ENCODE data around the gene ATP2B2. TPM values are rescaled to one million over a fixed set of nuclear protein-coding genes. Genes with fewer than 3 reads are reported as not detected.
A peak's percentile ranks its signal among the peaks of the same experiment; 100 is the strongest.

Gene ATP2B2
- total RNA-seq, 2 donors from 2014 or later: not detected

DNA sequence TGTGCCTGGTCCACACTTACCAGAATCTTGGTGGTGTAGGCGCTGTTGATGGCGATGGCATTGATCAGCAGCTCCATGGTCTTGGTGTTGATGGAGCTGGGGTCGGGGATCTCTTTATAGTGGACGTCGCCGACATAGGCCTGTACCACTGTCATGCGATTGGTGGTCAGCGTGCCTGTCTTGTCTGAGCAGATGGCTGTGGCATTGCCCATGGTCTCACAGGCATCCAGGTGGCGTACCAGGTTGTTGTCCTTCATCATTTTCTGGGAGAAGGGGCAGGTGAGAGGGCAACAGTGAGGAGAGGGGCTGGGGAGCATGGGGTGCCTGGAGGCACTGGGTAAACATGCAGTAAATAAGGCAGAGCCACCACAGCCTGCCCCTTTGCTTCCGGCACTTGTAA lies 133.6 kb downstream of the ATP2B2 start:
- H3K27ac Mint-ChIP-seq: no peak overlapping the region
- H3K36me3 Mint-ChIP-seq: peaks cover 0 to 10% of the 10 kb centered on the region in 2 donors
- ATAC-seq (no peak), DNase-seq (ENCODE audit: low spot score in 2 of 2) (no peak)
- peaks cover 0 to 7% of the 10 kb centered on the region in 2 donors for H3K9me3 Mint-ChIP-seq

DNA sequence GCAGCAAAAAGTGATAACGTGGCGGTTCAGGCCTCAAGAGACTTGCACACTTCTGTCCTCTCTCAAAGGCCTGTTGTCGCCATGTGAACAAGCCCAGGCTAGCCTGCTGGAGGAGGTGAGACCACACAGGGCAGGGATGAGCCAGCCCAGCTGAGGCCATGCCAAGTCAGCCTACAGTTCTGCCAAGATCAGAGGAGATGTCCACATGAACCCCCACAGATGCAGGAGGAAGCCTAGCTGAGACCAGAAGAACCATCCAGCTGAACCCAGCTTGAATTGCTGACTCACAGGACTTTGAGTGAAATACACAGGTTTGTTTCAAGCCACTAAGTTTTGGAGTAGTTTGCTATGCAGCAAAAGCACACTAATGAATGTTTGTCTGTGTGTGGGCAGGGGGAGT lies 134.2 kb downstream of the ATP2B2 start:
- Mint-ChIP-seq H3K9me3 (peaks cover 0 to 7% of the 10 kb centered on the region in 2 donors), H3K27ac (no peak overlapping the region), H3K36me3 (peaks cover 0 to 10% of the 10 kb centered on the region in 2 donors)
- no peak for DNase-seq (ENCODE audit: low spot score in 2 of 2)
- no peak for ATAC-seq

DNA sequence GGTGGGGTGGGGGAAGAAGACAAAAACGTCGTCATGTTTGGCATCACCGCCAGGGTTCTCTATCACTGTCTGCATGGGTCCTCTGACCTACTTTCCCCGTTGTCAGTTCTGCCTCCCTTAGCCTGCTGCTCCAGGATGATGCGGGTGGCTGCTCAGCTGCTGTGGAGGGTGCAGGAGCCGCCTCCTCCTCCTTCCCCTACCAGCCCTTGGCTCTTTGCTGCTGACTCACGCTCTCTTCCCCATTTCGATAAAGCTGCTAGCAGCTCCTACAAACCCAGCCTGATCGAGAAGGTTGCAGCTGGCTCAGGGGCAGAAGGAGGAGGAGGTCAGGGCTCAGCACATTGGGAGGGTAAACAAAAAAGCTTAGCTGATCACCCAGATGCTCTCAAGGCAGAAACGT lies 135.0 kb downstream of the ATP2B2 start:
- ATAC-seq (no peak), DNase-seq (ENCODE audit: low spot score in 2 of 2) (no peak)
- H3K27ac Mint-ChIP-seq: no peak overlapping the region
- H3K36me3 Mint-ChIP-seq: peaks cover 0 to 10% of the 10 kb centered on the region in 2 donors
- H3K9me3 Mint-ChIP-seq: peaks cover 3 to 7% of the 10 kb centered on the region in 2 donors

DNA sequence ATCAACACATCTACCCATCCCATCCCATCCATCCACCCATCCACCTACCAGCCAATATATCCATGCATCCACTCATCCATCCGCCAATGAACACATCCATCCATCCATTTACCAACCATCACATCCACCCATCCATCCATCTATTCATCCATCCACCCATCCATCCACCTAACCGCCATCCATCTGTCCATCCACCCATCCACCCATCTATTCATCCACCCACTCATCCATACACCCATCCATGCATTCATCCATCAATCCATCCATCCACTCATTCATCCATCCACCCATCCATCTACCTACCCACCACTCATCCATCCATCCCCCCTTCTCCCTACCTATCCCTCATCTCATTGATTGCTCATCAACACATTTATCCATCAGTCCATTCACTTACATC lies 136.9 kb downstream of the ATP2B2 start:
- Mint-ChIP-seq H3K36me3 (peaks cover 0 to 12% of the 10 kb centered on the region in 2 donors), H3K27ac (no peak overlapping the region), H3K9me3 (peaks cover 6 to 7% of the 10 kb centered on the region in 2 donors)
- DNase-seq (ENCODE audit: low spot score in 2 of 2): no peak
- ATAC-seq: no peak

DNA sequence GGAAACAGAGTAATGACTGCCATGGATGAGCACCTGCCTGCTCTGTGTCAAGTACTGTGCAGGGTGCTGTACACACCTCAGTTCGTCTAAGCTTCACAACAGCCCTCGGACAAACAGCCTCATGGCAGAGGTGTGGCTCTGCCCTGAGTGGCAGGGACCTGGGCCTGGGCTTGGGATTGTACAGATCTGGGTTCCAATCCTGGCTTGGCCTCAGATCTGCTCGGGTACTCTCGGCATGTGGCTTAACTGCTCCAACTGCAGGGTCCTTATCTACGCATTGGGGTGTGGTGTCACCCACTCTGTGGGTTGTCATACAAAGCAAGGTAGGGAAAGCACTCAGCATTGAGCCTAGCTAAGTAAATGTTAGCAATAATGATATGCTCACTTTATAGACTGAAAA lies 137.9 kb downstream of the ATP2B2 start:
- H3K9me3 Mint-ChIP-seq: peaks cover 7 to 10% of the 10 kb centered on the region in 2 donors

DNA sequence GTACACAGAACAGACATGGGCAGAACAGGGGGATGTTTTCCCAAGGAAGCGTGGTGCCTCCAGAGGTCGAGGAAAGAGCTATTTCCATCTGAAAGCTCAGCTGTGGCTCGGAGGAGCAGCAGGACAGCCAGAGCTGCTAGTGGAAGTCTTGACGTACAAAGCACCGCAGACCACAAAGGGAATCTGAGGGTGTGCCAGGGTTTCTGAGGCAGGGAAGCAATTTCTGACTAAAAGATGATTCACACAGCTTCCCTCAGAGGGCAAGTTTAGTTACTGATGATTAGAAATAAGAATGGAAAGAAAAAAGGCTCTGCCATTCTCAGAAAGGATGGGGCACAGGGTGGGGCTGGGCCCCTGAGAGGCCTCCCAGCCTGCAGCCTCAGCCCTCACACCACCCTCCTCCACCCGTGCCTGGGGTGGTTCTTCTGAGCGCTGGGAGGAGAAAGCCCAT lies 138.7 kb downstream of the ATP2B2 start:
- H3K9me3 Mint-ChIP-seq: peaks cover 7 to 10% of the 10 kb centered on the region in 2 donors
- ATAC-seq (peak; percentile 70 to 80), DNase-seq (ENCODE audit: low spot score in 2 of 2) (peak in 1 of 2 donors; percentile 45)
- H3K36me3 Mint-ChIP-seq: peaks cover 0 to 16% of the 10 kb centered on the region in 2 donors
- peak overlapping the region in 1 of 2 donors; percentile 52 for H3K27ac Mint-ChIP-seq

More for the DNA sequence above, 137.9 kb downstream of the ATP2B2 start:
- Mint-ChIP-seq H3K36me3 (peaks cover 0 to 16% of the 10 kb centered on the region in 2 donors), H3K27ac (no peak overlapping the region)
- ATAC-seq: no peak
- no peak for DNase-seq (ENCODE audit: low spot score in 2 of 2)

DNA sequence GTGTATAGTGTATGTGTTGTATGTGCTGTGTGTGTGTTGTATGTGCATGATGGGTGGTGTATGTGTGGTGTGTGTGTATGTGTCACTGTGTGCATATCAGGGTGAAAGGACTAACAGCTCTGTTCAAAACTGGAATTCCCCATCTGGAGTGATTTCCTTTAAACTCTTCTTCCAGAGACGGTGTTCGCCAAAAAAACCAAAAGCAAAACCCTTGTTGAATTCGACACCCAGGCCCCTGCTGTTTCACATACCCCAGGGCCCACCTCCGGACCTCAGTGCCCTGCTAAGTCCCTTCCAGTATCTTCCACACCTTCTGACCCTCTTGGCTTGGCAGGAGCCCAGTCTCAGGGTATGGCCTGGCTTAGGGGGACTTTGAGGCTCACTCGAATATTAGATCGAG lies 139.6 kb downstream of the ATP2B2 start:
- H3K27ac Mint-ChIP-seq: peak overlapping the region in 1 of 2 donors; percentile 56
- peaks cover 7 to 10% of the 10 kb centered on the region in 2 donors for H3K9me3 Mint-ChIP-seq
- H3K36me3 Mint-ChIP-seq: peaks cover 0 to 10% of the 10 kb centered on the region in 2 donors
- no peak for ATAC-seq
- no peak for DNase-seq (ENCODE audit: low spot score in 2 of 2)

DNA sequence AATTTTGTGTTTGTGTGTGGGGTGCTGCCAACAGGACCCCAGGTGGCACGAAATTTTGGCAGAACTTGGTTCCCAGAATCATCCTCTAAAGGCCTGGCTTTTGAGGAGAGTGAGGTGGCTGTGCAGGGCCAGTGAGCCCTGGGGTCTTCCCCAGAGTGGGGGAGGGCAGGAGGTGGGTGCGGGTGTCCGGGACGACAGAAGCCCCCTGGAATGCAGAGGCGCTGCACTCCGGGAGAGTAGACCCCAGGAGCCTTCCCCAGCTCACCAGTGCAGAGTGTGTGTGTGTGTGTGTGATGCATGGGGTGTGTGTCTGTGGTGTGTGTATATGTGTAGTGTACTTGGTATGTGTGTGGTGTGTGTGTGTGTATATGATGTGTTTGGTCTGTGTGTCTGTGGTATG lies 140.1 kb downstream of the ATP2B2 start:
- DNase-seq (ENCODE audit: low spot score in 2 of 2): no peak

DNA sequence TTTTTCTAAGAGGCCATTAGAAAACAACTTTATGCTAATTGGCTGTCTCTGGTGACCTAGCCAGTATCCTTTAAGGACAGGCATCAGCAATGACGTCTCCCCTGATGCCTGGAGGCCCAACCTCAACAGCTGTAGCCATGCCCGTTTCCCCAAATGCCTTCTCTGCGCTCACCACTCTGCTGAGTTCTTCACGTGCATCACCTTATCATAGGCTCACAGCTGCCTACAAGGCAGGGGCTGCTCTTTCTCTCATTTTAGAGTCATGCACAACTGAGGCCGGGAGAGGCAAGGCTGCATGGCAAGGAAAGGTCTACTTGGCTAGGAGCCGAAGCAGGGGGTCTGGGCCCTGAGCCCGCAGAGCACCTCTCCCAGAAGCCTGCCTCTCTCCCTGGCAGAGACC lies 140.6 kb downstream of the ATP2B2 start:
- ATAC-seq (no peak), DNase-seq (ENCODE audit: low spot score in 2 of 2) (no peak)
- H3K36me3 Mint-ChIP-seq: peaks cover 0 to 5% of the 10 kb centered on the region in 2 donors
- no peak overlapping the region for H3K27ac Mint-ChIP-seq
- peaks cover 7 to 10% of the 10 kb centered on the region in 2 donors for H3K9me3 Mint-ChIP-seq

More for the DNA sequence above, 140.1 kb downstream of the ATP2B2 start:
- ATAC-seq: no peak
- H3K27ac Mint-ChIP-seq: no peak overlapping the region
- H3K36me3 Mint-ChIP-seq: peaks cover 0 to 5% of the 10 kb centered on the region in 2 donors
- H3K9me3 Mint-ChIP-seq: peaks cover 7 to 10% of the 10 kb centered on the region in 2 donors

DNA sequence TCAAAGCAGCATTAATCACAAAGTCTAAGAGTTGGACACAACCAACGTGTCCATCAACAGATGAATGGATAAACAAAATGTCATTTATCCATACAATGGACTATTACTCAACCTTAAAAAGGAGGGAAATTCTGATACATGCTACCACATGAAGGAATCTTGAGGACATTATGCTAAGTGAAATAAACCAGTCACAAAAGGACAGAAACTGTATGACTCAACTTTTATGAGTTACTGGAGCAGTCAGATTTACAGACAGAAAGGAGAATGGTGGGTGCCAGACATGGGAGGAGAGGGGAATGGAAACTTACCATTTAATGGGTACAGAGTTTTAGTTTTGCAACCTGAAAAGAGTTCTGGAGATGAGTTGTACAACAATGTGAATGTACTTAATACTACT lies 141.5 kb downstream of the ATP2B2 start:
- Mint-ChIP-seq H3K27ac (peak overlapping the region in 1 of 2 donors; percentile 44), H3K9me3 (peaks cover 7 to 10% of the 10 kb centered on the region in 2 donors), H3K36me3 (peaks cover 0 to 5% of the 10 kb centered on the region in 2 donors)
- ATAC-seq (peak; percentile 82 to 84), DNase-seq (ENCODE audit: low spot score in 2 of 2) (no peak)

DNA sequence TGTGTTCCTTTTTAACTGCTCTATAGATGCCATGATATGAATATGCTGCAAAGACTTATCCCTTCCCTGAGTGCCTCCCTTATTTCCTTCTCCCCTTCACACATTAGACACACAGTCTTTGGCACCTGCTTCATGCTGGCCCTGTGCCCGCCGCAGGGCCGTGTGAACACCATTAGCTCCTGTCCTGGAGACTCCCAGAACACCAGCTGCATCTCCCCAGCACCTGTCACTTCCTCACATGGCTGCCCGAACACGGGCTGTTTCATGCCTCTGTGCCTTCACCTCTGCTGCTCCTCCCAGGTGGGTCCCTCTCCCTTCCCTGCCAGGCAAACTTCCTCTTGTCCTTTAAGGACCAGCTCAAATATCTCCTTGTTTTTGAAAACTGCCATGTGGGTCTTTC lies 144.0 kb downstream of the ATP2B2 start:
- no peak for ATAC-seq
- DNase-seq (ENCODE audit: low spot score in 2 of 2): no peak
- Mint-ChIP-seq H3K36me3 (peaks cover 0 to 5% of the 10 kb centered on the region in 2 donors), H3K9me3 (peaks cover 0 to 10% of the 10 kb centered on the region in 2 donors), H3K27ac (no peak overlapping the region)

DNA sequence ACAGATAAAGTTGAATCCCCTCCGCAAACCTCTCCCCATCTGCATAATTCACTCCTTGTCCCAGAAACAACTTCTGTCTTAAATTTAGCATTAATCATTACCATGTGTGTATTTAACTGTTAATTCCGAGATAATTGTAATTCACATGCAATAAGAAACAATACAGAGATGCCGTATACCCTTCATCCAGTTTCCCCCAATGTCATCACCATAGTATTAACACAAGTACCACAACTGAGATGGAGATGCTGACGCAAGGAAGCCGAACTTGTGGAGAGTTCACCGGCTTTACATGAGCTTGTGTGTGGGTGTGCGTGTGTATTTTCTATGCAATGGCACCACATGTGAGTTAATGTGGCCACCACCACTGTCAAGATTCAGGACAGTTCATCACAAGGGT lies 144.9 kb downstream of the ATP2B2 start:
- no peak for DNase-seq (ENCODE audit: low spot score in 2 of 2)
- ATAC-seq: no peak
- H3K27ac Mint-ChIP-seq: no peak overlapping the region
- H3K36me3 Mint-ChIP-seq: peaks cover 0 to 5% of the 10 kb centered on the region in 2 donors
- peaks cover 0 to 7% of the 10 kb centered on the region in 2 donors for H3K9me3 Mint-ChIP-seq

DNA sequence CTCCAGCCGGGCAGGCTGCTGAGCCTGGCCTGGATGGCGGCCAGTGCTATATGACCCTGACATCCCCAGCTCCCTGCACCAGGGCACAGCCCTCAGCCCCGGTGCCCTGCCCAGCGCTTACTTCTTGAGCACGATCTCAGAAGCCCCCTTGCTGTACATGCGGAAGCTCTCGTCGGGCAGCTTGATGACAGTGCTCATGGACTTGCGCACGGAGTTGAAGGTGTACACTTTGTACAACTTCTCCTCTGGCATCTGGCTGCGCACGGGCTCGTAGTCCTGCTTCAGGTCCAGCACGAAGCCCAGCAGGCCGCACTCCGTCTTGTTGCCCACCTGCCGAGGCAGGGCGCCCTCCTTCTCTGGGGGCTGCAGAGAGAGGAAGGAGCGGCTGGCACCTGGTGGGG lies 145.6 kb downstream of the ATP2B2 start:
- H3K36me3 Mint-ChIP-seq: peaks cover 0 to 5% of the 10 kb centered on the region in 2 donors
- ATAC-seq (no peak), DNase-seq (ENCODE audit: low spot score in 2 of 2) (no peak)
- peaks cover 0 to 4% of the 10 kb centered on the region in 2 donors for H3K9me3 Mint-ChIP-seq
- no peak overlapping the region for H3K27ac Mint-ChIP-seq

DNA sequence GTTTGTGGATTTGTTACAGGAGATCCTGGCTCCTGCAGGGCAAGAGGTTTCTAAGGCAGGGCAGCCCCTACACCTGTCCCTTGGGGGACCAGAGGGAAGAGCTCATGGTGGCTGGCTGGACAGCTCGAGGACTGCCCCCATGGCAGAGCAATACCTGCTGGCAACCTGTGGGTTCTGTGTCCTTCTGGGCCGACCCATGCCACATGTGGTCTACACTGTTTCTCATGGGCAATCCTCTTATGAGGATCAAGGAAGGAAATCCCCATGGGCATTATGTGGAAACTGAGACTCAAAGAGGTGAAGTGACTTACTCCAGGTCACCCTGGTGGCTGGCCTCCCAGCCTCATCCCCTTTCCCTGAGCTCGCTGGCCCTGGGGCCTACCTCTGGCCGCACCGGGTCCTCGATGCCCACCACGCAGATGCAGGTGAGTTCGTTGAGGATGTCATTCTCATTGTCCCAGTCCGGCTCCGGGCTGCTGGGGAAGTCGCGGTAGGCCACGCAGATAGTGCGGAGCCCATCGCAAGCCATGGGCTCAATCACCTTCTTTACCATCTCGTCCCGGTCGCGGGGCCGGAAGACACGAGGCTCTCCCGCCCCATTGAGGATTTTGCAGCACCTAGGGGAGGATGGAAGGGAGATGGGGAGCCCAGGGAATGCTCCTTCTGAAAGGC lies 146.9 kb downstream of the ATP2B2 start:
- ATAC-seq (no peak), DNase-seq (ENCODE audit: low spot score in 2 of 2) (no peak)
- Mint-ChIP-seq H3K9me3 (peaks cover 0 to 3% of the 10 kb centered on the region in 2 donors), H3K27ac (no peak overlapping the region), H3K36me3 (peaks cover 0 to 3% of the 10 kb centered on the region in 2 donors)

DNA sequence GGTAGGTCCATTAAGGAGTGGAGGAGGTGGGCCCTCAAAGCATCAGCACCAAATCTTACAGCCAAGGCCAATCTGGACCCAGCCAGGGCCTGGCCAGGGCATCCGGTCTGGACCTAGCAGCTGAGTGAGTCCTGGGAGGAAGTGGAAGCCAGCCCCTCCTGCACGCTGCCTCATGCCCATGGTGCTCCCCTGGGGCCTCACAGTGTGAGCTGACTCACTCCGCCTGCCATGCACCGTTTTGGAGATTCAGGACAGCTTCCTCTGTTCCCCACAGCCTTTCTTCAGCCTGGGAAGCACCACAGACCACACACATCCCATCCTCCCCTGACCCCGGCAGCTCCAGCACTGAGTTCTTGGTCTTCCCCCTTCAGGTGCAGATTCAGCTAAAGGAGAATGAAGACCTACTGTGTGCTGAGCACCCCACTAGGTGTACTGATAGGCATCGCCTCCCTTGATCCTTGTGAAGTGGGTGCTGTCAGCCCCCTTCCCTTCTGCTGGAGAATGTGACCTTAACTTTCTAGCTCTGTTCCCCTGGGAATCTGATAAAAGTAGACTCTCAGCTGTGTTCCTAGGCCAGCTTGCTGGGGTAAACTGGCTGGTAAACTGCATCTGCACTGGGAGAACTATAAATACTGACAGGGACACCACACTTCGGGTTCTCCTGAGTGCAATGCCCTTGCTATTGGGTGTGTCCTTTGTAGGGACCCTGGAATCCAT lies 147.6 kb downstream of the ATP2B2 start:
- ATAC-seq (no peak), DNase-seq (ENCODE audit: low spot score in 2 of 2) (no peak)
- H3K27ac Mint-ChIP-seq: no peak overlapping the region
- no peaks in the 10 kb centered on the region for H3K9me3 Mint-ChIP-seq
- no peaks in the 10 kb centered on the region for H3K36me3 Mint-ChIP-seq

DNA sequence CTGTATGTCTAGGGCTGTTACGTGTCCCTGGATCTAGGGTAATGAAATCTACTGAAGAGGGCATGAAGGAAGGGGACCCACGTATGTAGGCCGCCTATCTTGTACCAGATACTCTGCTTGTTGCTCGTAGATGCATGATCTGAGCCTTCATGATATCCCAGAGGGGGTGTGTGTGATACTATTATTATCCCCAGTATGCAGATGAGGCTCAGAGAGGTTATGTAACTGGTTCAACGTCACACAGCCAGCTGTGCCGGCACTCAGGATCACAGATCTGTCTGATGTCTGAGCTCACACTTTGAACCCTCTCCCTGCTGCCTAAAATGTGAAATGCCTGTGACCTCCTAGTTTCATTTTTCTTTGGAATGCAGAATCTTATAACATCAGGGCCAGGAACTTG lies 148.3 kb downstream of the ATP2B2 start:
- Mint-ChIP-seq H3K36me3 (no peaks in the 10 kb centered on the region), H3K9me3 (no peaks in the 10 kb centered on the region), H3K27ac (no peak overlapping the region)
- ATAC-seq (no peak), DNase-seq (ENCODE audit: low spot score in 2 of 2) (no peak)

DNA sequence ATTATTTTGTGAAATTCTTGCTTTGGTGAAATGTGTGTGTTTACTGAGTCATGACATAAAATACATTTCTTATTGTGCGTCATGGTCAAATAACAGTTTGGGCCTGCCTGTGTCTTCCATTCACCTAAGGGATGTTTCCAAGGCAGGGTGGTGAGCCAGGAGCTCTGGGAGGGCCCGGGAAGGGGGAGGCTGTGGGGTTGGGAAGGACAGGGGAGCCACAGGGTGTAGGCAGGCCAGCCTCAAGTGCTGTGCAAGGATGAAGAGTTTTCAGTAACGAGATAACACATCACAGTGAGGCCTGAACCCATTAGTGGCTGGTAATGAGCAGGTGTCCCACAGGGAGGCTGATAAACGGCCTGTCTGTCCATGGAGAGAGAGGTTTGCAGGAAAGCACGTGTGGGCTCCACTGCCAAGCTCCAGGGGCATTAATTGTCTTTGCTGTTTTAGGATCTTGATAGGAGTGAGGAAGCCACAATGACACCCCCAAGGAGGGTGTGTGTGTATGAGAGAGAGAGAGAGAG lies 148.9 kb downstream of the ATP2B2 start:
- no peak for ATAC-seq
- no peak for DNase-seq (ENCODE audit: low spot score in 2 of 2)
- H3K36me3 Mint-ChIP-seq: no peaks in the 10 kb centered on the region
- no peak overlapping the region for H3K27ac Mint-ChIP-seq
- no peaks in the 10 kb centered on the region for H3K9me3 Mint-ChIP-seq

Measured in activated naive CD4-positive, alpha-beta T cell treated with anti-CD3 and anti-CD28 coated beads, Interleukin-2, amount 50 U/mL, for 72 hours (primary cell).